Mucosa of descending colon (tissue), 3 donors: ENCODE results near the gene PROSER3. TPM values are rescaled to one million over a fixed set of nuclear protein-coding genes. Genes with fewer than 3 reads are reported as not detected.

Experiments
- ATAC-seq: fragments of 200-7000 bp; cut with Tn5 transposase; one replicate; pipeline ENCODE4 v1.9.1; 2020; ENCODE audit warnings: mild to moderate bottlenecking, moderate library complexity
- DNase-seq, 3 donors: peaks; one replicate each; pipeline ENCODE4 v3.0.0-alpha.2; 2020
- H3K36me3 ChIP-seq: fragments of 200-600 bp; one replicate; pipeline ENCODE4 v1.8.0; 2021; ENCODE audit warnings: low read depth, mild to moderate bottlenecking
- H3K4me1 ChIP-seq: fragments of 200-600 bp; one replicate; pipeline ENCODE4 v1.8.0; 2021; ENCODE audit warnings: low read depth, mild to moderate bottlenecking
- H3K4me3 ChIP-seq: fragments of 200-600 bp; one replicate; pipeline ENCODE4 v1.8.0; 2021; ENCODE audit warnings: mild to moderate bottlenecking
- H3K9me3 ChIP-seq: fragments of 200-600 bp; one replicate; pipeline ENCODE4 v1.8.0; 2021; ENCODE audit warnings: mild to moderate bottlenecking
- intact Hi-C, 2 donors: fragments of 100-400 bp; cut with DNase I in 1 of 2; cut with micrococcal nuclease in 1 of 2; formaldehyde crosslinking; loops; one replicate each; pipeline versions ENCODE4 v1.11.0 to v1.11.1; 2022; cut with DNase I, micrococcal nuclease
- long read RNA-seq, 2 donors: library from polyadenylated mRNA; unstranded; transcript quantifications; one replicate each; pipeline ENCODE4 v2.0.0, GENCODE V29; 2019 to 2021
- total RNA-seq, 3 donors: library from RNA; stranded (reverse); fragmentation: NEBNext Ultra II Directional in 2 of 3; extraction: Animal tissue kit (Norgen Biotek cat#: 25700) in 2 of 3; gene quantifications; one replicate each; pipeline versions ENCODE4 v1.2.1 to v1.2.4, GENCODE V29; 2021 to 2023
- TF ChIP-seq, protein P1 (sequence below): fragments of 200-600 bp; IDR thresholded peaks from one replicate; pipeline ENCODE4 v1.8.0; 2022; ENCODE audit warnings: antibody characterized with exemption, mild to moderate bottlenecking
- donor health status: DM: no; HTN: no; CAD: no; lungs with moderate emphysema.
- donor health status: DM: no; HTN: no; CAD: no.
- donor health status: DM: no; HTN: yes; CAD: no.

Gene PROSER3
- 10 to 100 TPM; 21.7 to 26.5 (median 26.0) TPM for total RNA-seq
- long read RNA-seq, donor 1, partial matches to known transcripts, result 0 of 4 reads
- long read RNA-seq, donor 1, other reads (novel, unspliced or antisense), result 4 of 4 reads
- long read RNA-seq, donor 2, partial matches to known transcripts, result 0 of 3 reads
- long read RNA-seq, donor 2, other reads (novel, unspliced or antisense), result 1 of 3 reads

DNA sequence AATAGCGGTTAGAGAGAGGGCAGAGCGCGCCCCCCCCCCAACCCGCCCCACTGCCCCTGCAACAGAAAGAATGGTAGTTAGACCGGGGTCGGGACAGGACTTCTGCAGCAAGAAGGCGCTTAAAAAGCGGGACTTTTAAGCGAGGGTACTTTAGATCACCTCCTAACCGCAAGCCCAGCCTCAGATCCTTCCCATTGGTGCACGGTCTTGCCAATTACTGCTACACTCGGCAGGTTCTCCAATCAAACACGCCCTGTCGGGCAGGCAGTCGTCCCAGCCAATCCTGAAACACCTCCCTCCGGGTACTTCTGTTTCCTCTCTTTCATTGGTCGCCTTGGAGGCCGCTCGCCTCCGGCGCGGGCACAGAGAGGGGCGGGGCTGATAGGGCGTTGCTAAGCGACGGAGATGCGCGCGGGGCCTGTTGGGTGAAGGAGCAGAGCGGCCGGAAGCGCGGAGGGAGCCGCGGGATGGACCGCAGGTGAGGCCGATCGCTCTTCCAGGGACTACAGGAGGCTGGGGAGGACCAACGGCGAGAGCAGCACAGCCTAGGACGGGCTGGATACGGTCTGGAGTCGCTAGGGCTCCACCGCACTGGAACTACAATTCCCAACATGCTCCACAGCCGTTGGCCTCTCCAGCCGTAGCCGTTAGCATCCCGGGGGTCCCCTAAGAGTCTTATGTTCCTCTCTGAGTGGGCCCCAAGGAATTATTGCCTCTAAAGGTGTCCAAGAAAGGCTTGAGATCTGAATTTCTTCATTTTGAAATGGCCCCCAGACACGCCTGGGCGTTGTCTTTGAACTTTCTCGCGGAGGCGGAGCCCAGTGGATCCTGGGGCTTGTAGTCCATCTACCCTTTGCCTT is at the start of gene PROSER3:
Gene PROSER3 (plus strand): TSS at position 428 of the 860 bp plus-strand sequence. CDS start 40 bp downstream, at position 468.
- peak; percentile 98 to 99 (median 99) for DNase-seq
- Histone ChIP-seq H3K36me3 (peaks cover under 1% of the 10 kb centered on the region), H3K4me3 (peak within 1 kb of the TSS; percentile 80), H3K9me3 (no peaks in the 10 kb centered on the region), H3K4me1 (peaks cover 32% of the 10 kb centered on the region)
- TF ChIP-seq, protein P1, sequence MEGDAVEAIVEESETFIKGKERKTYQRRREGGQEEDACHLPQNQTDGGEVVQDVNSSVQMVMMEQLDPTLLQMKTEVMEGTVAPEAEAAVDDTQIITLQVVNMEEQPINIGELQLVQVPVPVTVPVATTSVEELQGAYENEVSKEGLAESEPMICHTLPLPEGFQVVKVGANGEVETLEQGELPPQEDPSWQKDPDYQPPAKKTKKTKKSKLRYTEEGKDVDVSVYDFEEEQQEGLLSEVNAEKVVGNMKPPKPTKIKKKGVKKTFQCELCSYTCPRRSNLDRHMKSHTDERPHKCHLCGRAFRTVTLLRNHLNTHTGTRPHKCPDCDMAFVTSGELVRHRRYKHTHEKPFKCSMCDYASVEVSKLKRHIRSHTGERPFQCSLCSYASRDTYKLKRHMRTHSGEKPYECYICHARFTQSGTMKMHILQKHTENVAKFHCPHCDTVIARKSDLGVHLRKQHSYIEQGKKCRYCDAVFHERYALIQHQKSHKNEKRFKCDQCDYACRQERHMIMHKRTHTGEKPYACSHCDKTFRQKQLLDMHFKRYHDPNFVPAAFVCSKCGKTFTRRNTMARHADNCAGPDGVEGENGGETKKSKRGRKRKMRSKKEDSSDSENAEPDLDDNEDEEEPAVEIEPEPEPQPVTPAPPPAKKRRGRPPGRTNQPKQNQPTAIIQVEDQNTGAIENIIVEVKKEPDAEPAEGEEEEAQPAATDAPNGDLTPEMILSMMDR, result no peak
- peak; percentile 95 for ATAC-seq
- intact Hi-C loops, result no loop called here

DNA sequence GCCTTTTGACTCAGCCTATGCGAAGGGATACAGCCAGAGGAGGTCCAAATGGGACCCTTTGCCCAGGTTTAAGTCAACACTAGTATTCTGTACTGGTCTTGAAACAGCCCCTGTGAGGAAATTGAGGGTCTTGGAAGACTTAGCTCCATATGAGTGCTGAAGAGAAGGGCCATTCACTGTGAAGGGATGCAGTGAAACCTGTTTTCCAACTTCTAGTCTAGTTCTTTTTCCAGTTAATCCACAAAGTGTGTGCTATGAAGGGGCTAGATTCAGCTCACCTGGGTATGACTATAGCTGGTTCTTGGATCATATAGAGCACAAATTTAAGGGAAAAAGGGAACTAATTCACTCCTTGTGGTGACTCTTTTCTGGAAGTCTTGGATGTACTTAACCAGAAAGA is 49.6 kb upstream of the PROSER3 start:
- intact Hi-C loops, result no loop called here
- TF ChIP-seq, protein P1, result no peak
- no peak for DNase-seq

DNA sequence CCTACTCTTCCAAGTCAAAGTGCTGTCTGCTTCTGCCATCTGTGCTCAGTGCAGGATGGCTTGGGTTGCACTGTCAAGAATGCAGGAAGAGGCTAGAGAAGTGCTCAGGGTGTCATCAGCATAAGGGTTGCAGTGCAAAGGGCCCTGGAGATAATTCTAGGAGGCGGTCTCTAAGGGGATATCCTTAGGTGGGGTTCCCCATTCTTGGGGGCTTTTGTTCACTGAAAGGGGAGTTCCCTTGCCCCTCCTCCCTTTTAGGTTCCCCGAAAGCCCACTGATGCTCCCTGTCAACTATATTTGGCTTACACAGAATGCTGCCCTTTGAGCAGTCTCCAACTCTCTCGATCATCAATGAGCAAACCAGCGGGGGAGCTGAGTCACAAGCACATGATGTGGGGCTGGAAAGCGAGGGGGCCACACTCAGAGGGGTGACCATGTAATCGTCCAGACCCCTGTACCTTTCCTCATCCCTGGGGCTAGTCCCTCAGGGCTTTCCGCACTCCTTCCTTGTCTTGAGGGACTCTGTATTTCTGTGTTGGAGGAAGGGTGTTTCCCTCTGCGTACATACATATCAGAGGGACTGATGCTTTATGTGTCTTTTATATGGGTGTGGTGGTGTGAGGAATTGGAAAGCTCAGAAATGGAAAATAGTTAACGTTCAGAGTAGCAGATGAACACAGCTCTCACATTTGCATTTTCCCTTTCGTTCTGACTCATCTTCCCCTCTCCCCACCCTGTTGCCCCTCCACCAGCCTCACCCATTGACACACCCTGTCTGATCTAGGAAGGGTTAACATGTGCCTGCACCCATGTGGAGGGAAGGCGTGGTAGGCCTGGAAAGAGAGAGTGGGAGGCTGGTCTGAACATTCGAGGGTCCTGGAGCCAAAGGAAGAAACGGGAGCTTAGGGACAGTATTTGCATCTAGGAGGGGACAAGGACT is 46.9 kb upstream of the PROSER3 start:
- Histone ChIP-seq H3K4me1 (peaks cover 9% of the 10 kb centered on the region), H3K4me3 (no peak overlapping the region), H3K36me3 (no peaks in the 10 kb centered on the region), H3K9me3 (no peaks in the 10 kb centered on the region)
- TF ChIP-seq, protein P1, result no peak
- intact Hi-C loops, result no loop called here
- DNase-seq (no peak), ATAC-seq (peak; percentile 16)

More for the DNA sequence above, 49.6 kb upstream of the PROSER3 start:
- no peaks in the 10 kb centered on the region for H3K9me3 ChIP-seq
- no peak overlapping the region for H3K4me3 ChIP-seq
- H3K36me3 ChIP-seq, result no peaks in the 10 kb centered on the region
- no peak for ATAC-seq
- no peaks in the 10 kb centered on the region for H3K4me1 ChIP-seq

- ATAC-seq (no peak), DNase-seq (no peak)
- H3K4me1 ChIP-seq, result peaks cover 11% of the 10 kb centered on the region
- H3K4me3 ChIP-seq, result no peak overlapping the region
- H3K36me3 ChIP-seq, result no peaks in the 10 kb centered on the region
- H3K9me3 ChIP-seq, result no peaks in the 10 kb centered on the region
- TF ChIP-seq, protein P1, result no peak
- intact Hi-C loops, result no loop called here
Measured at GRCh38 chr19:35712567-35713505, 45.1 kb upstream of the PROSER3 start.
